ENCODE results near the gene JAZF1.

DNA sequence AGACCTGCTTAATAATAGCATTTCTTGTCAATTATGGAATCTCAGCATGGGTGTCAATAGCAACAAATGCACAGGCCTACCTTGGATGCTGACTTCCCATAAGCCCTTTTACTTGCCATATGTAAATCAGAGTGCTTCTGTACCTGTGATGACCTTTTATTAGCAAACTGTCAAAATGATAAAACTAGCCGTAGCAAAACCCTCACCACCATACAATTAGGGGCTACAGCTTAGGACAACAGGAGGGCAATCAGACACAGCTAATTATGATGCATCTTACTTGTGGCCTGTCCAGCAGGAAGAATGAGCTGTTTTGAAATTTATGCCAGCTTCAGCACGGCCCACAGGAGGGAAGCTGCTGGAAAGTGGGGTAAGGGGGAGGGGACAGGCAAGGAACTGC lies 239.1 kb downstream of the JAZF1 start:
- TF ChIP-seq RAD21 (IDR thresholded peaks at IDR 0.05; ENCODE audit: low read depth) = no peak
- TF ChIP-seq, protein P1, sequence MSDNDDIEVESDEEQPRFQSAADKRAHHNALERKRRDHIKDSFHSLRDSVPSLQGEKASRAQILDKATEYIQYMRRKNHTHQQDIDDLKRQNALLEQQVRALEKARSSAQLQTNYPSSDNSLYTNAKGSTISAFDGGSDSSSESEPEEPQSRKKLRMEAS (IDR thresholded peaks at IDR 0.05) = no peak
